SW 1271 (cell line): Measurements from ENCODE around the gene DGCR2.
"Not testable (repeated sequence)": the region's sequence is repeated elsewhere in the genome, so short reads cannot be mapped to it uniquely, and the experiment has no call there.

ENCODE experiments used
- DNase-seq, 2 experiments: peaks; one replicate each; lab custom pipeline; 2025; lab: John Stamatoyannopoulos, UW

DGCR2 gene

GRCh38 chr22:19041704-19042074, 80.5 kb downstream of the DGCR2 start:
- no peak for DNase-seq

GRCh38 chr22:19040888-19041703, 81.1 kb downstream of the DGCR2 start:
- no peak for DNase-seq

- no peak for DNase-seq
Observed at GRCh38 chr22:19040391-19040861, 81.8 kb downstream of the DGCR2 start.

GRCh38 chr22:19039796-19040280, 82.4 kb downstream of the DGCR2 start:
- no peak for DNase-seq

GRCh38 chr22:19039448-19039780, 82.8 kb downstream of the DGCR2 start:
- no peak for DNase-seq

- no peak for DNase-seq
Observed at GRCh38 chr22:19038728-19039447, 83.3 kb downstream of the DGCR2 start.

GRCh38 chr22:19038164-19038546, 84.1 kb downstream of the DGCR2 start:
- no peak for DNase-seq

GRCh38 chr22:19037282-19038163, 84.7 kb downstream of the DGCR2 start:
- DNase-seq: no peak

- no peak for DNase-seq
Observed at GRCh38 chr22:19036523-19037273, 85.5 kb downstream of the DGCR2 start.

GRCh38 chr22:19036229-19036522, 86.0 kb downstream of the DGCR2 start:
- DNase-seq: no peak

GRCh38 chr22:19035474-19036228, 86.6 kb downstream of the DGCR2 start:
- no peak for DNase-seq

- not testable (repeated sequence) for DNase-seq
Observed at GRCh38 chr22:19035126-19035473, 87.1 kb downstream of the DGCR2 start.

GRCh38 chr22:19034724-19035120, 87.5 kb downstream of the DGCR2 start:
- DNase-seq: not testable (repeated sequence)

GRCh38 chr22:19034031-19034723, 88.0 kb downstream of the DGCR2 start:
- DNase-seq: not testable (repeated sequence)

- DNase-seq: not testable (repeated sequence)
Observed at GRCh38 chr22:19033568-19033905, 88.7 kb downstream of the DGCR2 start.

GRCh38 chr22:19032898-19033567, 89.2 kb downstream of the DGCR2 start:
- DNase-seq: not testable (repeated sequence)

- DNase-seq: not testable (repeated sequence)
Observed at GRCh38 chr22:19032156-19032785, 89.9 kb downstream of the DGCR2 start.

GRCh38 chr22:19030889-19031252, 91.3 kb downstream of the DGCR2 start:
- DNase-seq: not testable (repeated sequence)

GRCh38 chr22:19030226-19030888, 91.9 kb downstream of the DGCR2 start:
- DNase-seq: not testable (repeated sequence)
